Vagina (tissue), 2 donors: Measurements from ENCODE around the gene ARSB. TPM values are rescaled to one million over a fixed set of nuclear protein-coding genes. Genes with fewer than 3 reads are reported as not detected.
A peak's percentile ranks its signal among the peaks of the same experiment; 100 is the strongest.
"Not testable (repeated sequence)": the region's sequence is repeated elsewhere in the genome, so short reads cannot be mapped to it uniquely, and the experiment has no call there.

Experiments used
- DNase-seq, 2 donors: peaks; one replicate each; pipeline ENCODE4 v3.0.0-alpha.2; 2017; ENCODE audit errors: extremely low spot score in 2 of 2
- H3K27ac ChIP-seq: fragments of 200-600 bp; sonication (generic); one replicate; pipeline ENCODE4 v1.5.1; 2019
- H3K27me3 ChIP-seq: fragments of 200-600 bp; sonication (generic); one replicate; pipeline ENCODE4 v1.5.1; 2019
- H3K36me3 ChIP-seq, 2 donors: fragments of 200-600 bp; sonication (generic); one replicate each; pipeline ENCODE4 v1.5.1; 2017 to 2019
- H3K4me1 ChIP-seq: fragments of 200-600 bp; sonication (generic); one replicate; pipeline ENCODE4 v1.5.1; 2019
- H3K4me3 ChIP-seq, 2 donors: fragments of 200-600 bp; sonication (generic); 1 replicate in 1 of 2; 2 replicates in 1 of 2; pipeline ENCODE4 v1.5.1; 2016 to 2019
- H3K9me3 ChIP-seq: fragments of 200-600 bp; sonication (generic); one replicate; pipeline ENCODE4 v1.5.1; 2019
- CTCF ChIP-seq, 3 experiments: fragments of 450-650 bp in 2 of 3; fragments of 200-600 bp in 1 of 3; sonication (generic) in 1 of 3; IDR thresholded peaks; one replicate each; pipeline ENCODE4 v1.5.1; 2017 to 2019; ENCODE audit warnings: antibody characterized with exemption in 3 of 3, mild to moderate bottlenecking in 2 of 3, moderate library complexity in 2 of 3
- POLR2A ChIP-seq, 2 donors: fragments of 450-650 bp; IDR thresholded peaks; one replicate each; pipeline ENCODE4 v1.6.1; 2017; ENCODE audit warnings: antibody characterized with exemption in 2 of 2, mild to moderate bottlenecking in 2 of 2, moderate library complexity in 2 of 2
- POLR2AphosphoS5 ChIP-seq, 2 donors: sonication (generic); formaldehyde crosslinking; IDR thresholded peaks; one replicate each; pipeline ENCODE4 v1.9.0; 2017; ENCODE audit warnings: antibody characterized with exemption in 2 of 2, mild to moderate bottlenecking in 2 of 2, low read depth in 1 of 2; ENCODE audit not compliant: insufficient read depth in 1 of 2
- intact Hi-C: fragments of 100-400 bp; cut with DNase I; formaldehyde crosslinking; loops from one replicate; pipeline ENCODE4 v1.15.1; 2023
- total RNA-seq: library from RNA; depleted of rRNA; stranded (reverse); fragments of >200 nt; gene quantifications from one replicate; pipeline ENCODE4 v1.2.3, GENCODE V29; 2016

ARSB gene
- total RNA-seq, 1 donor from 2014 or later = 12.3 TPM

GRCh38 chr5:78912811-78913210 lies 72.3 kb downstream of the ARSB start:
- intact Hi-C loops = no loop called here
- DNase-seq = no peak
- TF ChIP-seq POLR2A (IDR thresholded peaks at IDR 0.05) (no peak), POLR2AphosphoS5 (IDR thresholded peaks at IDR 0.05; ENCODE audit: insufficient read depth in 1 of 2, low read depth in 1 of 2) (no peak), CTCF (IDR thresholded peaks at IDR 0.05) (no peak)
- no peaks in the 10 kb centered on the region for H3K27me3 ChIP-seq
- no peak overlapping the region for H3K4me3 ChIP-seq
- H3K36me3 ChIP-seq = no peaks in the 10 kb centered on the region
- peaks cover 19% of the 10 kb centered on the region for H3K4me1 ChIP-seq
- H3K9me3 ChIP-seq = no peaks in the 10 kb centered on the region
- H3K27ac ChIP-seq = peak overlapping the region; percentile 20

GRCh38 chr5:78912085-78912771 lies 72.9 kb downstream of the ARSB start:
- no peak for DNase-seq

DNA sequence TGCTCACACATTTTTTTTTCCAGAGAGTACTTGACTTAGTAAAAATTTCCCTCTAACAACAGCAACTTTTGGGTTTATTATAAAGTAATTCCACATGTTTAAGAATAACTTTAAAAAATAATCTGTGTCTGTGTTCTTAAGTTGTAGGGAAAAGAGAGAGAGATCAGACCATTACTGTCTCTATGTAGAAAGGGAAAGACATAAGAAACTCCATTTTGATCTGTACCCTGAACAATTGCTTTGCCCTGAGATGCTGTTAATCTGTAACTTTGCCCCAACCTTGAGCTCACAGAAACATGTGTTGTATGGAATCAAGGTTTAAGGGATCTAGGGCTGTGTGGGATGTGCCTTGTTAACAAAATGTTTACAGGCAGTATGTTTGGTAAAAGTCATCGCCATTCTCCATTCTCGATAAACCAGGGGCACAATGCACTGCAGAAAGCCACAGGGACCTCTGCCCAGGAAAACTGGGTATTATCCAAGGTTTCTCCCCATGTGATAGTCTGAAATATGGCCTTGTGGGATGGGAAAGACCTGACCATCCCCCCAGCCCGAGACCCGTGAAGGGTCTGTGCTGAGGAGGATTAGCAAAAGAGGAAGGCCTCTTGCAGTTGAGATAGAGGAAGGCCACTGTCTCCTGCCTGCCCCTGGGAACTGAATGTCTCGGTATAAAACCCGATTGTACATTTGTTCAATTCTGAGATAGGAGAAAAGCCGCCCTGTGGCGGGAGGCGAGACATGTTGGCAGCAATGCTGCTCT lies 75.7 kb downstream of the ARSB start:
- H3K9me3 ChIP-seq, DNase-seq, H3K36me3 ChIP-seq, H3K4me3 ChIP-seq, H3K27me3 ChIP-seq, intact Hi-C loops: not testable (repeated sequence)
- peak overlapping the region; percentile 34 for H3K27ac ChIP-seq
- peaks cover 28% of the 10 kb centered on the region for H3K4me1 ChIP-seq

More at GRCh38 chr5:78912085-78912771, 72.9 kb downstream of the ARSB start:
- no peaks in the 10 kb centered on the region for H3K27me3 ChIP-seq
- H3K27ac ChIP-seq = peak overlapping the region; percentile 20
- peaks cover 24% of the 10 kb centered on the region for H3K4me1 ChIP-seq
- H3K4me3 ChIP-seq = no peak overlapping the region
- no peaks in the 10 kb centered on the region for H3K36me3 ChIP-seq
- no peaks in the 10 kb centered on the region for H3K9me3 ChIP-seq
- intact Hi-C loops = no loop called here
- no peak for TF ChIP-seq CTCF (IDR thresholded peaks at IDR 0.05)

DNA sequence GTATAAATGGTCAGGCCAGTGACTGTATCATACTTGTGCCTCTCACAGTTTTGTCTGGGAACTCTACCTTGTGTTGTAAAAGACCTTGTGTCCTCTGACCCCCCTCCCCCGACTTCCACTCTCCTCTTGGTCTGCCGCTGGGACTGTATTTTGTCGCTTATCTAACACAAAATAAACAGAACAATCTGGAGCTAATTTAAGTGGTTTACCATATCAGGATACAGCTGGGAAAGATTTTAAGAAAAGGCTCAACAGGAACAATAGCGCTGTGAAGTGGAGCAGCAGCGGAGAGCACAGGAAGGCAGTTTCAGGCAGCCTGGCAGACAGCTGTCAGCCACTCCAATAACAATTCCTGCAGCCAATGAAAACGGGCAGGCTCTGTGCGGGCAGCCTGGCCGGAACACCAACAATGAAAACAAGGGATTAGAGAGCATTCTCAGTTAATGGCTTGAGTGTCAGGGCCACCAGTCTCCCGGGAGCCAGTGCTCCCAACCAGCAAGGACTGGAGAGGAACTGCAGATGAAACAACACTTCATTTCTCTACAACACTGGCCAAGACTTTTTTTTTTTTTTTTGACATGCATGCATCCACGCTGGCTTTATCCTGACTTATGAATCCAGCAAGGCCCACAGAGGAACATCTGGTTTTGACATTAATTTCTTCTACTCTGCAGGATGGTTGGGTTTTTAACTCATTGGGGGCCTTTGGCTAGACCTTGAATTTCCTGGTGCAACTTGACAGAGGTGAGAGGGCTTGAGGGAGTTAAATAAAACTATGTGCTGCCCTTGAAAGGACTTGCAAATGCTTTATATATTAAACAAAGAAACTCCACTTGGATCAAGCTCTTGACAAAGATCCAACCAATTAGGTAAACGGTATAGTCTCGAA lies 76.7 kb downstream of the ARSB start:
- intact Hi-C loops = no loop called here
- TF ChIP-seq POLR2A (IDR thresholded peaks at IDR 0.05) = no peak
- TF ChIP-seq POLR2AphosphoS5 (IDR thresholded peaks at IDR 0.05; ENCODE audit: insufficient read depth in 1 of 2, low read depth in 1 of 2) = peak; percentile 18 to 20
- Histone ChIP-seq H3K9me3 (no peaks in the 10 kb centered on the region), H3K27ac (peak overlapping the region; percentile 34), H3K27me3 (no peaks in the 10 kb centered on the region), H3K4me1 (peaks cover 28% of the 10 kb centered on the region), H3K4me3 (no peak overlapping the region), H3K36me3 (no peaks in the 10 kb centered on the region)
- no peak for DNase-seq

GRCh38 chr5:78907255-78907891 lies 77.7 kb downstream of the ARSB start:
- no peak overlapping the region for H3K4me3 ChIP-seq
- no peaks in the 10 kb centered on the region for H3K9me3 ChIP-seq
- H3K36me3 ChIP-seq = no peaks in the 10 kb centered on the region
- DNase-seq = no peak
- H3K4me1 ChIP-seq = peaks cover 28% of the 10 kb centered on the region
- no peak for TF ChIP-seq CTCF (IDR thresholded peaks at IDR 0.05)
- no peak for TF ChIP-seq POLR2AphosphoS5 (IDR thresholded peaks at IDR 0.05; ENCODE audit: insufficient read depth in 1 of 2, low read depth in 1 of 2)
- no peak for TF ChIP-seq POLR2A (IDR thresholded peaks at IDR 0.05)
- no peaks in the 10 kb centered on the region for H3K27me3 ChIP-seq
- intact Hi-C loops = no loop called here
- peak overlapping the region; percentile 34 for H3K27ac ChIP-seq
